ENCODE results near the gene RPUSD4. TPM values are rescaled to one million over a fixed set of nuclear protein-coding genes. Genes with fewer than 3 reads are reported as not detected.

The RPUSD4 gene
- total RNA-seq, 2 experiments from 2014 or later = 29.1 to 36.2 TPM

DNA sequence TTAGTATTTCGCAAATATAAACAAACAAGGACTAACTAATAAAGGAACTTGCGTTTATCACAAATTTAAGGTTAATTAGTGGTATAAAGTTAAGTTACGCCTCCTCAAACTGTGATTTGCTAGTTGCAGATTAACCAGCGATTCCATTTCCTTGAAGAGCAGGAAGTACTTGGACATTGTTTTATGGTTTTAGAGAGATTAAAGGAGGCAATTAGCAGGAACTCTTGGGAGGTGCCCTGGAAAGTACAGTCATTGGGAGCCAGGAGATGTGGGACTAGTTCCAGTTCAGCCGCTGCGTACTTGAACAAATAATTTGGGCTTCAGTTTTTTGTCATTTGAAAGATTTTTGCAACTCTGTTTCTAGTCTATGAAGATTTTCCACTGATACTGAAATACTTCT, 3.4 kb upstream of the RPUSD4 start:
- H3K4me2 ChIP-seq (ENCODE audit: low read length) = no peak overlapping the region
- peaks cover 34% of the 10 kb centered on the region for H3K4me1 ChIP-seq (ENCODE audit: insufficient read depth, low read length, poor library complexity, severe bottlenecking)
- H3K9me3 ChIP-seq (ENCODE audit: low read length) = no peaks in the 10 kb centered on the region
- ChIA-PET CTCF (ENCODE audit: unreplicated experiment) (no interaction called here), POLR2A (interaction anchor here (0.6 to 1.3 kb wide), 3 partner anchors 28 to 328 kb away, joined by 3 to 7 read pairs (median 5); partner anchors contain the start of gene PUS3)
- no peak overlapping the region for H2AFZ ChIP-seq (ENCODE audit: low read length)
- BruUV-seq (replicated peaks) = no TSS peak
- no peak for TF ChIP-seq EZH2phosphoT487 (IDR thresholded peaks at IDR 0.05; ENCODE audit: borderline replicate concordance, low read depth, low read length)
- TF ChIP-seq, protein P1, sequence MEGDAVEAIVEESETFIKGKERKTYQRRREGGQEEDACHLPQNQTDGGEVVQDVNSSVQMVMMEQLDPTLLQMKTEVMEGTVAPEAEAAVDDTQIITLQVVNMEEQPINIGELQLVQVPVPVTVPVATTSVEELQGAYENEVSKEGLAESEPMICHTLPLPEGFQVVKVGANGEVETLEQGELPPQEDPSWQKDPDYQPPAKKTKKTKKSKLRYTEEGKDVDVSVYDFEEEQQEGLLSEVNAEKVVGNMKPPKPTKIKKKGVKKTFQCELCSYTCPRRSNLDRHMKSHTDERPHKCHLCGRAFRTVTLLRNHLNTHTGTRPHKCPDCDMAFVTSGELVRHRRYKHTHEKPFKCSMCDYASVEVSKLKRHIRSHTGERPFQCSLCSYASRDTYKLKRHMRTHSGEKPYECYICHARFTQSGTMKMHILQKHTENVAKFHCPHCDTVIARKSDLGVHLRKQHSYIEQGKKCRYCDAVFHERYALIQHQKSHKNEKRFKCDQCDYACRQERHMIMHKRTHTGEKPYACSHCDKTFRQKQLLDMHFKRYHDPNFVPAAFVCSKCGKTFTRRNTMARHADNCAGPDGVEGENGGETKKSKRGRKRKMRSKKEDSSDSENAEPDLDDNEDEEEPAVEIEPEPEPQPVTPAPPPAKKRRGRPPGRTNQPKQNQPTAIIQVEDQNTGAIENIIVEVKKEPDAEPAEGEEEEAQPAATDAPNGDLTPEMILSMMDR (conservative IDR thresholded peaks at IDR 0.05; ENCODE audit: low read length) = no peak
- peaks cover 7% of the 10 kb centered on the region; the same call in 1 of the 2 replicates for H3K36me3 ChIP-seq (ENCODE audit: insufficient read depth, low read length)
- intact Hi-C loops (cut with micrococcal nuclease; ENCODE audit: unreplicated experiment) = loop anchor here (5.0 kb wide), 1 partner anchor 52 kb away; the partner anchor contains the start of genes FOXRED1 and SRPRA
- no peaks in the 10 kb centered on the region for H3K9me2 ChIP-seq (ENCODE audit: insufficient read depth, low read length)
- no peak overlapping the region for H3K27ac ChIP-seq (ENCODE audit: low read depth, low read length, poor library complexity, severe bottlenecking)
- no peak overlapping the region for H3K4me3 ChIP-seq (ENCODE audit: low read depth, low read length, poor library complexity, severe bottlenecking)
- H3K79me2 ChIP-seq (ENCODE audit: insufficient read depth, low read depth, low read length) = peaks cover 53% of the 10 kb centered on the region
- H4K20me1 ChIP-seq (ENCODE audit: insufficient read depth, low read length) = no peaks in the 10 kb centered on the region; the same call in 1 of the 2 replicates
- no peak for DNase-seq (ENCODE audit: low spot score)

GRCh38 chr11:126214441-126214840, 3.0 kb upstream of the RPUSD4 start:
- CTCF ChIA-PET (ENCODE audit: unreplicated experiment) = no interaction called here
- Histone ChIP-seq H3K36me3 (ENCODE audit: insufficient read depth, low read length) (peaks cover 11% of the 10 kb centered on the region), H3K27ac (ENCODE audit: low read depth, low read length, poor library complexity, severe bottlenecking) (no peak overlapping the region), H3K4me3 (ENCODE audit: low read depth, low read length, poor library complexity, severe bottlenecking) (no peak overlapping the region), H3K79me2 (ENCODE audit: insufficient read depth, low read depth, low read length) (peaks cover 52% of the 10 kb centered on the region), H3K4me1 (ENCODE audit: insufficient read depth, low read length, poor library complexity, severe bottlenecking) (peaks cover 35% of the 10 kb centered on the region), H3K9me2 (ENCODE audit: insufficient read depth, low read length) (no peaks in the 10 kb centered on the region), H3K4me2 (ENCODE audit: low read length) (no peak overlapping the region), H2AFZ (ENCODE audit: low read length) (no peak overlapping the region), H3K9me3 (ENCODE audit: low read length) (no peaks in the 10 kb centered on the region), H4K20me1 (ENCODE audit: insufficient read depth, low read length) (no peaks in the 10 kb centered on the region; the same call in 1 of the 2 replicates)
- POLR2A ChIA-PET = interaction anchor here (0.7 to 1.3 kb wide), 2 partner anchors 28 to 311 kb away, joined by 5 to 7 read pairs; partner anchors contain the start of gene PUS3
- intact Hi-C loops (cut with micrococcal nuclease; ENCODE audit: unreplicated experiment) = loop anchor here (5.0 kb wide), 1 partner anchor 53 kb away; the partner anchor contains the start of genes FOXRED1 and SRPRA
- BruUV-seq (replicated peaks) = no TSS peak
- TF ChIP-seq EZH2phosphoT487 (IDR thresholded peaks at IDR 0.05; ENCODE audit: borderline replicate concordance, low read depth, low read length) = no peak
- TF ChIP-seq, protein P1 (conservative IDR thresholded peaks at IDR 0.05; ENCODE audit: low read length) = no peak
- DNase-seq (ENCODE audit: low spot score) = no peak

GRCh38 chr11:126212089-126212660, 725 bp upstream of the RPUSD4 start:
- peaks cover 39% of the 10 kb centered on the region for H3K79me2 ChIP-seq (ENCODE audit: insufficient read depth, low read depth, low read length)
- BruUV-seq (replicated peaks) = TSS peak; percentile 75
- peak overlapping the region; percentile 62; the same call in 1 of the 2 replicates for H2AFZ ChIP-seq (ENCODE audit: low read length)
- no peaks in the 10 kb centered on the region for H4K20me1 ChIP-seq (ENCODE audit: insufficient read depth, low read length)
- H3K4me1 ChIP-seq (ENCODE audit: insufficient read depth, low read length, poor library complexity, severe bottlenecking) = peaks cover 28% of the 10 kb centered on the region
- no peaks in the 10 kb centered on the region for H3K9me3 ChIP-seq (ENCODE audit: low read length)
- no peaks in the 10 kb centered on the region for H3K9me2 ChIP-seq (ENCODE audit: insufficient read depth, low read length)
- H3K27ac ChIP-seq (ENCODE audit: low read depth, low read length, poor library complexity, severe bottlenecking) = no peak overlapping the region
- intact Hi-C loops (cut with micrococcal nuclease; ENCODE audit: unreplicated experiment) = loop anchor here (5.0 kb wide), 1 partner anchor 55 kb away; the partner anchor contains the start of genes FOXRED1 and SRPRA
- peak overlapping the region; percentile 81 for H3K4me3 ChIP-seq (ENCODE audit: low read depth, low read length, poor library complexity, severe bottlenecking)
- peak overlapping the region; percentile 89 for H3K4me2 ChIP-seq (ENCODE audit: low read length)
- no peak for DNase-seq (ENCODE audit: low spot score)
- peaks cover 30% of the 10 kb centered on the region for H3K36me3 ChIP-seq (ENCODE audit: insufficient read depth, low read length)
- POLR2A ChIA-PET = interaction anchor here (0.7 to 1.6 kb wide), 10 partner anchors 8 to 325 kb away, joined by 3 to 6 read pairs (median 3); partner anchors contain the start of genes FOXRED1, HYLS1, PUS3 and SRPRA
- CTCF ChIA-PET (ENCODE audit: unreplicated experiment) = interaction anchor here (1.9 kb wide), 1 partner anchor 10 kb away, joined by 4 read pairs; no protein-coding TSS in a partner anchor
- no peak for TF ChIP-seq EZH2phosphoT487 (IDR thresholded peaks at IDR 0.05; ENCODE audit: borderline replicate concordance, low read depth, low read length)
- TF ChIP-seq, protein P1 (conservative IDR thresholded peaks at IDR 0.05; ENCODE audit: low read length) = no peak
